Ramos (cell line): ENCODE measurements around the gene ACO2.

ENCODE experiments used
- in situ Hi-C: fragments of 300-500 bp; cut with MboI; formaldehyde crosslinking; loops from one replicate; pipeline ENCODE4 v1.14.3; 2022; ENCODE audit warnings: low sequenced_read_pairs; ENCODE audit not compliant: unreplicated experiment

ACO2 gene

GRCh38 chr22:41517172-41518047 is 48.5 kb downstream of the ACO2 start:
- in situ Hi-C loops = loop anchor here (5.0 kb wide), 1 partner anchor 115 kb away; no protein-coding TSS in a partner anchor

GRCh38 chr22:41518048-41518347 is 49.1 kb downstream of the ACO2 start:
- in situ Hi-C loops = loop anchor here (5.0 kb wide), 1 partner anchor 116 kb away; no protein-coding TSS in a partner anchor

- in situ Hi-C loops = no loop called here
These were observed 52.2 kb downstream of the ACO2 start for GRCh38 chr22:41521126-41521525.

- in situ Hi-C loops = no loop called here
These were observed 53.9 kb downstream of the ACO2 start for GRCh38 chr22:41522813-41523212.

- in situ Hi-C loops = no loop called here
These were observed 54.7 kb downstream of the ACO2 start for GRCh38 chr22:41523464-41524221.

GRCh38 chr22:41524251-41524661 is 55.3 kb downstream of the ACO2 start:
- in situ Hi-C loops = no loop called here

- in situ Hi-C loops = no loop called here
These were observed 56.0 kb downstream of the ACO2 start for GRCh38 chr22:41524809-41525449.

- in situ Hi-C loops = no loop called here
These were observed 56.7 kb downstream of the ACO2 start for GRCh38 chr22:41525450-41526225.

GRCh38 chr22:41526226-41526829 is 57.4 kb downstream of the ACO2 start:
- in situ Hi-C loops = no loop called here

- in situ Hi-C loops = no loop called here
These were observed 58.2 kb downstream of the ACO2 start for GRCh38 chr22:41526830-41527799.

- in situ Hi-C loops = no loop called here
These were observed 59.3 kb downstream of the ACO2 start for GRCh38 chr22:41528132-41528766.

GRCh38 chr22:41528938-41529561 is 60.1 kb downstream of the ACO2 start:
- in situ Hi-C loops = no loop called here

GRCh38 chr22:41530890-41531714 is 62.2 kb downstream of the ACO2 start:
- in situ Hi-C loops = no loop called here

GRCh38 chr22:41531715-41532477 is 63.0 kb downstream of the ACO2 start:
- in situ Hi-C loops = no loop called here

- in situ Hi-C loops = no loop called here
These were observed 64.2 kb downstream of the ACO2 start for GRCh38 chr22:41532908-41533825.
